Vagina (tissue), 2 donors: ENCODE results near the gene DGKQ.

ENCODE experiments used
- POLR2AphosphoS5 ChIP-seq, 2 donors: sonication (generic); formaldehyde crosslinking; IDR thresholded peaks; one replicate each; pipeline ENCODE4 v1.9.0; 2017; ENCODE audit warnings: antibody characterized with exemption in 2 of 2, mild to moderate bottlenecking in 2 of 2, low read depth in 1 of 2; ENCODE audit not compliant: insufficient read depth in 1 of 2
- TF ChIP-seq, protein P1 (sequence below), 3 experiments: fragments of 450-650 bp in 2 of 3; fragments of 200-600 bp in 1 of 3; sonication (generic) in 1 of 3; IDR thresholded peaks; one replicate each; pipeline ENCODE4 v1.5.1; 2017 to 2019; ENCODE audit warnings: antibody characterized with exemption in 3 of 3, mild to moderate bottlenecking in 2 of 3, moderate library complexity in 2 of 3

DNA sequence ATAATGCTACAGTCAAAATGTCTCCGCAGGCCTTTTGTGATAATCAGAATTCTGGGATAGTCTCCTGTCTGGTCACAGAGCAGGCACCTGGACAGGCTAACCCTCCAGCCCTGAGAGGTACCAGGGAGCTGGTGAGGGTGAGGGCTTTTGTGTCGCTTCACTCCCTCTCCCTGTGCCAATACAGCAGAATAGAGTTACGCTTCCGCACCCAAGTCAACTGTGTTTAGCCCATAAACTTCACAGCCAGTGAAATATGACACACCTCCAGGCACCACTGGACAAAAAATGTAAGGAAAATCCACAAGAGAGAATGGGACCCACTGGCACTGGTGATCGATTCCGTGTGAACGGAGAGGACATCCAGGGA, 42.6 kb downstream of the DGKQ start:
- no peak for TF ChIP-seq POLR2AphosphoS5 (IDR thresholded peaks at IDR 0.05; ENCODE audit: insufficient read depth in 1 of 2, low read depth in 1 of 2)
- TF ChIP-seq, protein P1, sequence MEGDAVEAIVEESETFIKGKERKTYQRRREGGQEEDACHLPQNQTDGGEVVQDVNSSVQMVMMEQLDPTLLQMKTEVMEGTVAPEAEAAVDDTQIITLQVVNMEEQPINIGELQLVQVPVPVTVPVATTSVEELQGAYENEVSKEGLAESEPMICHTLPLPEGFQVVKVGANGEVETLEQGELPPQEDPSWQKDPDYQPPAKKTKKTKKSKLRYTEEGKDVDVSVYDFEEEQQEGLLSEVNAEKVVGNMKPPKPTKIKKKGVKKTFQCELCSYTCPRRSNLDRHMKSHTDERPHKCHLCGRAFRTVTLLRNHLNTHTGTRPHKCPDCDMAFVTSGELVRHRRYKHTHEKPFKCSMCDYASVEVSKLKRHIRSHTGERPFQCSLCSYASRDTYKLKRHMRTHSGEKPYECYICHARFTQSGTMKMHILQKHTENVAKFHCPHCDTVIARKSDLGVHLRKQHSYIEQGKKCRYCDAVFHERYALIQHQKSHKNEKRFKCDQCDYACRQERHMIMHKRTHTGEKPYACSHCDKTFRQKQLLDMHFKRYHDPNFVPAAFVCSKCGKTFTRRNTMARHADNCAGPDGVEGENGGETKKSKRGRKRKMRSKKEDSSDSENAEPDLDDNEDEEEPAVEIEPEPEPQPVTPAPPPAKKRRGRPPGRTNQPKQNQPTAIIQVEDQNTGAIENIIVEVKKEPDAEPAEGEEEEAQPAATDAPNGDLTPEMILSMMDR (IDR thresholded peaks at IDR 0.05) = no peak
